Measurements from ENCODE around the gene LYZL2.
"Not testable (repeated sequence)": the region's sequence is repeated elsewhere in the genome, so short reads cannot be mapped to it uniquely, and the experiment has no call there.

The LYZL2 gene

GRCh38 chr10:30629653-30630052, at the start of gene LYZL2:
Gene LYZL2 (minus strand): TSS chr10:30629753. CDS start chr10:30626915, 2,838 bp downstream.
- DNase-seq (ENCODE audit: low read depth): no peak

- not testable (repeated sequence) for DNase-seq (ENCODE audit: low read depth)
These were observed 48.1 kb upstream of the LYZL2 start for GRCh38 chr10:30677616-30678015.

DNA sequence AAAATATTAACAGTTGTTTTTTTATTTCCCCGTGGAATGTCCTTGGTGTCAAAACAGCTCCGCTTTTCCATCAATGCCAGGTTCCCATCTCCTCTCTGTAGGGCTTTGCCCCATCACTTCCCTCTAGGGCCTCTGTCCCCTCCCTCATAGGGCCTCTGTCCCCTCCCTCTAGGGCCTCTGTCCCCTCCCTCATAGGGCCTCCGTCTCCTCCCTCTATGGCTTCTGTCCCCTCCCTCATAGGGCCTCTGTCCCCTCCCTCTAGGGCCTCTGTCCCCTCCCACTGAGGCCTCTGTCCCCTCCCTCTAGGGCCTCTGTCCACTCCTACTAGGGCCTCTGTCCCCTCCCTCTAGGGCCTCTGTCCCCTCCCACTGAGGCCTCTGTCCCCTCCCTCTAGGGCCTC, 47.6 kb upstream of the LYZL2 start:
- DNase-seq (ENCODE audit: low read depth): not testable (repeated sequence)

DNA sequence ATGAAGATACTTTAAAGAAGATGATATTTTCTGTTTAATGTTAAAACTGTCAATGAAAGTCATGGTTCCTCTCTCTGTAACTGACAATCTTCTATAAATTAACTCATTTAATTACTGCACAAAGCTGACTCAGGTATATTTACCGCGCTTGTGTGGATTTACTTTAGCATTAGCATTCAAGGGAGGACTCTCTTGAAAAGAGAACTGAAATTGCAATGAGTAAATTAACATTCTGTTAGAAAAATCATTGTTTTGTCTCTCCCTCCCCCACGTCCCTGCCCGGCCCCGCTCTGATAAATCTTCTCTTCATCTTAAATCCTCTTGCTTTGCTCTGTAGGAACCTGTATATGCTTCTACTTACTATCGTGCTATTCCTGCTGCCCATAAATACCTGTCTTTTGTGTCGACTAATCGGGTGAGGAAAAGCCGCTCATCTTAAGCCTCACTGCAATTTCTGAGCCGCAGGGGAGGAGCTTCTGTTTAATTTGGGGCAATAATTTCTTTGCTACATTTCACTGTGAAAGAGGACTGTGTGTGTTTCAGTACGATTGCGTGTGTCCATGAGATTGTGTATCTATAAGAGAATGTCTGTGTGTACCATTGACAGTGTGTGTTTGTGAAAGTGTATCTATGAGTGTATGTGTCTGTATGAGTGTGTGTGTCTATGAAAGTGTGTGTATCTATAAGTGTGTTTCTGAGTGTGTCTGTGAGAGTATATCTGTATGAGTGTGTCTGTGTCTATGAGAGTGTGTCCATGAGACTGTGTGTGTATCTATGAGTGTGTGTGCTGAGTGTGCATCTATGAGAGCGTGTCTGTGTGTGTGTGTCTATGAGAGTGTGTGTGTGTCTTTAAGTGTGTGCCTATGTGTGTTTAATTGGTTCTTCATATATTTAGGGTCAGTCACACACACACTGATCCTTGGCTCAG, 46.5 kb upstream of the LYZL2 start:
- DNase-seq (ENCODE audit: low read depth): no peak

GRCh38 chr10:30674796-30675195, 45.2 kb upstream of the LYZL2 start:
- DNase-seq (ENCODE audit: low read depth): no peak

DNA sequence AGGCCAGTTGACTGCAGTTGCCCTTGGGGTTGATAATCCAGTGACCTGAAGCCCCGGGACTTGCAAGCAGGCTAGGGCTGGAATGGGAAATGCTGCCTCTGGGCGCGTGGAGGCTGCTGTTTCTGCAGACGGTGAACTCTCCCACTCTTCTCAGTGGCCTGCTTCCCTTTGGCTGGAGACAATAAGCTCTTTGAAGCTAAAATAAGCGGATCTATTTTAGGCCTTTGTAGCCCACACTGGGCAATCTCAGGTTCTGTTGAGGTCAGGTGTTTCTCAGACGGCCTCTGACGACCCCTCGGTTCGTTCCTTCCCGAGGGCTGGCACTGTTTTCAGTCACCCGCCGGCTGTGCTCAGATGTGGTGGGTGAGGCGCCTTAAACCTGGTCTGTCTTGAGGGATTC, 43.7 kb upstream of the LYZL2 start:
- DNase-seq (ENCODE audit: low read depth): not testable (repeated sequence)

GRCh38 chr10:30672338-30672737, 42.8 kb upstream of the LYZL2 start:
- DNase-seq (ENCODE audit: low read depth): not testable (repeated sequence)

DNA sequence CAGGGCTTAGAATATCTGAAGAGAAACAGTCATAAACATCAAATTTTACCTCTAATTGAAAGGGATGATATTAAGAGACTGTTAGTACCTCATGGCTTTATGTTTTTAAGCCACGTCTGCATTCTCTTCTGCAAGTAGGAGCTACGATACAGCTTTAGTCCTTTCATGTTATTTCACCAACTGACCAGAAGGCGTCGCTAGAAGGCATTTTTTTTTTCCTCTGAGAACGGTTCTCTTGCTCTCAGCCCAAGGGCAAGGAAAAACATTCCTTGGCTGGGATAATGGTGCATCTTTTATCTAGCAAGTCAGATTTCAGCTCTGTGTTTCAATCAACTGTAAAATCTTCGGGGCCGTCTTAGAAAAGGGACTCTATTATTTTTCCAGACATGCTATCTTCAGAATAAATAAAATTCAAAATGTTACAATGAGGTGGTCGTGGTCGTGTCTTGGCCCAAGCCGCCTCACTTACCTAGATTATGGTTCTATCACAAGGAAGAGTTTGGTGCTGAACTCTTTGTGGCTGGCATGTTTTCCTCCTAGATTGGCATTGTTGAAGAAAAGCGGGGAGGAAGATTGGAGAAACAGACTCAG, 41.6 kb upstream of the LYZL2 start:
- DNase-seq (ENCODE audit: low read depth): no peak

DNA sequence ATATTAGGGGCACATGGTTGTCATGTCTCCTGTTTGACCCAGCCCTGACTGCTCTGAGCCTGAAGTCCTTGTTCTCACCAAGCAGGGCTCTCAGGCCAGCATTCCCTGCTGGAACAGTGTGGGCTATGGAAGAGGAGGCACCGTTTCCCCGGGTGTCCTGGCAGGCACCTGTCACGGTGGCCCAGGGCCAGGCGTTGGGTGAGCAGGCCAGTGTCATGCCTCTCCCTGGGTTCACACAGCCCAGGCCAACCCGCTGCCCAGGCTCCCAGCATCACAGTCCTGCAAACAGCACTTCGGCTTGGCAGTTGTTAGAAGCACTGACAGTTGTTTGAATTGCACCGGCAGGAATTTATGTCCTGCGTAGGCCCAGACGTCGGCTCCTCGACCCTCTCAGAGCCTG, 38.4 kb upstream of the LYZL2 start:
- not testable (repeated sequence) for DNase-seq (ENCODE audit: low read depth)

- DNase-seq (ENCODE audit: low read depth): not testable (repeated sequence)
These were observed 33.9 kb upstream of the LYZL2 start for GRCh38 chr10:30663403-30663802.

DNA sequence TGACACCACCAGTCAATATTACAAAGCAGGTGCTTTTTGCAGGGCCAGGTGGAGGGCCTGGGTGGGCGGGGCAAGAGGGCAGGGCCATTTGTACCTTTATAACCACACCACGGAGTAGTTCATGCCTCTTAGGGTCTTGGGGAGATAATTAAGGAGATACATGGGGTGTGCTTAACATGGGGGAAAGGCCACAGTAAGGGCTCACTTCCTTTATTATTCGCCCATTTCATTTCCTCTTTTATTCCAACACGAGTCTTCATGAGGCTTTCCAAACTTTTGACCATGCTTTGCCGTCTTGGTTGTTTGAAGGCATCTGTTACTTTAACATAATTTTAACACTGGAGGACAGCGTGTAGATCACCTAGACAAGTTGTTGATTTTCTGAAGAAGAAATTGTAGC, 33.3 kb upstream of the LYZL2 start:
- no peak for DNase-seq (ENCODE audit: low read depth)

DNA sequence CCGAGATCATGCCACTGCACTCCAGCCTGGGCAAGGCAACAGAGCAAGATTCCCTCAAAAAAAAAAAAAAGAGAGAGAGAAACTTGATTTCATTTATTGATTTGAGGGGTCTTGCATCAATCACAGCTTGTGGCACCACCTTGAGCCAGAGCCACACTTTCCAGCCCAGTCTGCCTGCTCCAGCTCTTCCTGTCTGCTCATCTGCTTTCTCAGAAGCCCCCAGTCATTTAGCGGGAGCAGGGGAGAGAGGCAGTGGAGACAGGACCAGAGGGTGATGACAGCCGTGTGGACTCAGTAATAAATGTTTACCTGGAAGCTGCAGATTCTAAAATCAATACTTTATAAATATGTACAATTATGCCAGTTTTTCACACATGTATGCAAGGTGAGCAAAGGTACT, 30.8 kb upstream of the LYZL2 start:
- DNase-seq (ENCODE audit: low read depth): not testable (repeated sequence)

- no peak for DNase-seq (ENCODE audit: low read depth)
These were observed 26.7 kb upstream of the LYZL2 start for GRCh38 chr10:30656233-30656632.

DNA sequence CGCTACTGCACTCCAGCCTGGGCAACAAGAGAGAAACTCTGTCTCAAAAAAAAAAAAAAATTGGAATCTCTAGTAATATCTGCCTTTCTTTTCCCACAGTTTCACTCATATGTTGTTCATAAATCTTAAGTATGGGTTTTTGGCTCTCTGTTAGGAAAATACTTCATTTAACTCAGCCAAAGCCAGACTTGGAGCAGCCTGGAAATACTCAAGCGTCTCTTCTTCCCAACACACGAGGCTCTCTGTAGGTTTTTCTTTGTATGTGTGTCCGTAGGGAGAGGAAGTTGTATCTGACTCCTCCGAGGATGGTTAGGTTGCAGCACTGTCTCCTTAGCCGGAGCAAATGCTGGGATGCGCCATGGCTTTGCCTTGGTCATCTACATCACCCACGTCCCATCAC, 25.4 kb upstream of the LYZL2 start:
- not testable (repeated sequence) for DNase-seq (ENCODE audit: low read depth)

DNA sequence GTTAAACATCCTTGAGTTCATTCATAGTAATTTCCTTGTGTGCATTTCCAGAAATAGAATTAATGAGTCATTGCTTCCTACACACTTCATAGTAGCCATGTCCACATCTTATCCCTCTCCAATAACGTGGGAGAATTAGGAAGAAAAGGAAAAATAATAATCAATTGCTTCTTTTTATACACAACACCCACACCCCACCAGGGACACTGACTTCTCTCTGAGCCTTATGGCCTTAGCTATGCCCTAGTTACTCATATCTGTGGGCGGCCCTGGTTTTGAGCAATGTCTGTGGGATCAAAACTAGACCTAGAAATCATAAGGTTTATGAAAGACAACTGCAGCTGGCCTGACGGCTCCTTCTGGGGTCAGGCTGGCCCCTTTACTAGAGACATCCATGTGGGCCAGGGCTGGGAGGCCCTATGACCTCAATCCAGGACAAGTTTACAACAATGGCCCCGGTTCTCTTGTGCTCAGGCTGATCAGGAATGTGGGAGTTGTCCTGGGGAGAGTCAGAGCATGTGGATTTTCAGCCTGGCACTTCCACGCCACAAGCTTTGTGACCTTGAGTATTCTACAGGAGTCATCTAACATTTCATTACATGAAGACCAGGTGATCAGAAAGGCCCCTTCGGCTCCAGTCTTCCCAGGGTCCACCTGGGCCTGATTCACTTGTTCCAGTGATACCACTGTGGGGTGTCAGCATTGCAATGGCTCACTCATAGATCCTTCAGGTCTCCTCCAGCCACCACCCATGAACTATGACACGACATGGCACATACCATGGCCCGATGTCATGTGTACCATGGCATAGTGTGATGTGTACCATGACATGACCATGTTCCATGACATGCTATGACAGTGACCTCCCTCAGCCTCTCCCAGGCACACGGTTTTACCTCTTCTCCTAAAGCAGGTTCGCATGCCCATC, 22.2 kb upstream of the LYZL2 start:
- DNase-seq (ENCODE audit: low read depth): not testable (repeated sequence)

DNA sequence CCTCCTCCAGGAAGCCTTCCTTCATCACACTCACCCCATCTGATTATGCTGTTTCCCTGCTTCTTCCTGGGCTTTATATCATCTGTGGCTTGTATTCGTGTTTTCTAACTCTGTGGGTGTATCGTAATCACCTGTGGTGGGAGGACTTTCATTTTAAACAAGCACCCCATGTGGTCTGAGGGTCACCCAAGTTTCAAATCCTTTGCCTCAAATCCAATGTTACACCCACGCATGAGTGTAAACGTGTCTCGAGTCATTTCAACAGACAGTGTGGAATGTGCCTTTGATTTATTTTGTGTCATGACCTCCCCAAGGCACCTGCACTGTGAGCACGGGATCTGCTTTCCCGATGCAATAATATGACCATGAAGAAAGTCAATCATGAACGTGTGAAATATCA, 17.5 kb upstream of the LYZL2 start:
- DNase-seq (ENCODE audit: low read depth): no peak

- no peak for DNase-seq (ENCODE audit: low read depth)
These were observed 15.8 kb upstream of the LYZL2 start for GRCh38 chr10:30645340-30645827.

DNA sequence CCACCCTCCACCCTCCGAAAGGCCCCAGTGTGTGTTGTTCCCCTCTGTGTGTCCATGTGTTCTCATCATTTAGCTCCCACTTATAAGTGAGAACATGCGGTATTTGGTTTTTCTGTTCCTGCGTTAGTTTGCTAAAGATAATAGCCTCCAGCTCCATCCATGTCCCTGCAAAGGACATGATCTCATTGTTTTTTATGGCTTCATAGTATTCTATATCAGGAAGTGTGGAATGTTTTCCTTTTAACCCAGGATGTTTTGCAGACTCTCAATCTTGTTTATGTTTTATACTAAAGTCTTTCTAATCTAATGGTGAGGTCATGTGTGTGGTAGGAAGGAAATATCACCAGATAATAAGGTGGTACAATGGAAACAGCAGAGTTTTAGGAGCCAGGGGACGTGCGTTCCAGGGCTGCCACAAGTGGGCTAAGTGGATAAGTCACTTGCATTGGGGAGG, 14.9 kb upstream of the LYZL2 start:
- DNase-seq (ENCODE audit: low read depth): not testable (repeated sequence)

DNA sequence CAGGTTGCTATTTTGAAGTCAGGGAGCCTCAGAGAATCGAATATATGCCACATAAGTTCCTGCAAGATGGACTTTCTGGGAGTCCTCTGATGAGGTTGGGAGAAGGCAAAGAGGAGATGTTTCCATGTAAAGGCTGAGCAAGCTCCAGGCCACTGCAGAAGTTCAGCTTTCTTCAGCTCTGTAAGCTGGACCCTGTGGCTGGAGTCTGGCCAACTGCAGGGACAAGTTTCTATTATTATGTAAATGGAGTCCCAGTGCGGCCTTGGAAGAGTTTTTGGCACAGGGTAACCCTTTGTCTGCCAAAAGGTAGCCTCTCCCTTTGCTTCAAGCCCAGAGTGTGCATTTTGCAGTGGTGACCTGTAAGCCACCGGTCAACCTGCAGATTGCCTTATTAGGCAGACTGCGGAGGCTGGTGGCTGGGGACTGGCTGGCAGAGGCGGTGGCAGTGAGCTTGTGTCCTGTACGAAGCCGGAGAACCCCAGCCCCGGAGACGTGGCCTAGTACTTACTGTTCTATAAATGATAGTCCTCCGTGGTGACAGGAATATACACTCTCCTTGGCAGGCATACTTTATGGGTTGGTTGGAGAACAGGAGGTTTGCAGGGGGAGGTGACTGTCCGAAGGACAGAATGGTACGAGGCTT, 14.1 kb upstream of the LYZL2 start:
- not testable (repeated sequence) for DNase-seq (ENCODE audit: low read depth)

DNA sequence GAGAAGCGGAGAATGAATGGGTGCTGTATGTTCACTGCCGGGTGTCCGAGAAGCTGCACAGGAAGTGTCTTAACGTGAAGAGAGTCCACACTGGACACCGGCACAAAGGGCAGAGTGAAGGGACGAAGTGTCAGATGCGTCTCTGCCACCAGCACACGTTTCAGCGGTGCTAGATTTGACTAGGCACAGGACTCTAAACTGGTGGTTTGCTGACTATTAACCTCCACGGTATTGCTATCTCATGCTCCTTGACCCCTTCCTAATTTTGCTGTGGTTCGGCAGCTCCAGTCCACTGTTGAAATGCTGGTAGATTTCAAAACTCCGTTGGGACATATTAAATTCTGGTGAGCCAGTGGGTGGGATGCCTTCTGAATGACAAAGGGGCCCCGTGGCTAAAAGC, 13.3 kb upstream of the LYZL2 start:
- DNase-seq (ENCODE audit: low read depth): not testable (repeated sequence)
